Stimulated activated CD4-positive, alpha-beta T cell treated with anti-CD3 and anti-CD28 coated beads, Interleukin-4, amount 100 ng/mL, for 4 hours (primary cell): Measurements from ENCODE around the gene TNRC6A.
"Not testable (repeated sequence)": the region's sequence is repeated elsewhere in the genome, so short reads cannot be mapped to it uniquely, and the experiment has no call there.

Experiments
- DNase-seq, 2 experiments: peaks; one replicate each; pipeline ENCODE4 v3.0.0-alpha.2; 2020

The TNRC6A gene

GRCh38 chr16:24729243-24729950 is at the start of gene TNRC6A:
Gene TNRC6A, plus strand, starts transcription at chr16:24729651. Its CDS starts 191 bp downstream, at chr16:24729842.
- DNase-seq = peak; percentile 68 to 76

- DNase-seq = no peak
Measured at GRCh38 chr16:24681793-24682192, 47.7 kb upstream of the TNRC6A start.

DNA sequence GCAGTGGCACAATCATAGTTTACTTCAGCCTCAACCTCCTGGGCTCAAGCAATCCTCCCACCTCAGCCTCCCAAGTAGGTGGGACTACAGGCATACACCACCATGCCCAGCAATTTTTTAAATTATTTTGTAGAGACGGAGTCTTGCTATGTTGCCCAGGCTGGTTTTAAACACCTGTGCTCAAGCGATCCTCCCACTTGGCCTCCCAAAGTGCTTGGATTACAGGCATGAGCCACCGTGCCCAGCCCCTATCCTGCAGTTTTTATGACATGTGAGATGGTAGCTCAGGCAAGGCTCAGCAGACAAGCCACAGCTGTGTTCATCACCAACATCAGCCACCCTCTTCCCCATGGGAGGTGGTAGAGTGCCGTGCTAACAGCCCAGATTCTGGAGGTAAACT is 46.2 kb upstream of the TNRC6A start:
- no peak for DNase-seq

GRCh38 chr16:24683847-24684493 is 45.5 kb upstream of the TNRC6A start:
- DNase-seq = no peak

DNA sequence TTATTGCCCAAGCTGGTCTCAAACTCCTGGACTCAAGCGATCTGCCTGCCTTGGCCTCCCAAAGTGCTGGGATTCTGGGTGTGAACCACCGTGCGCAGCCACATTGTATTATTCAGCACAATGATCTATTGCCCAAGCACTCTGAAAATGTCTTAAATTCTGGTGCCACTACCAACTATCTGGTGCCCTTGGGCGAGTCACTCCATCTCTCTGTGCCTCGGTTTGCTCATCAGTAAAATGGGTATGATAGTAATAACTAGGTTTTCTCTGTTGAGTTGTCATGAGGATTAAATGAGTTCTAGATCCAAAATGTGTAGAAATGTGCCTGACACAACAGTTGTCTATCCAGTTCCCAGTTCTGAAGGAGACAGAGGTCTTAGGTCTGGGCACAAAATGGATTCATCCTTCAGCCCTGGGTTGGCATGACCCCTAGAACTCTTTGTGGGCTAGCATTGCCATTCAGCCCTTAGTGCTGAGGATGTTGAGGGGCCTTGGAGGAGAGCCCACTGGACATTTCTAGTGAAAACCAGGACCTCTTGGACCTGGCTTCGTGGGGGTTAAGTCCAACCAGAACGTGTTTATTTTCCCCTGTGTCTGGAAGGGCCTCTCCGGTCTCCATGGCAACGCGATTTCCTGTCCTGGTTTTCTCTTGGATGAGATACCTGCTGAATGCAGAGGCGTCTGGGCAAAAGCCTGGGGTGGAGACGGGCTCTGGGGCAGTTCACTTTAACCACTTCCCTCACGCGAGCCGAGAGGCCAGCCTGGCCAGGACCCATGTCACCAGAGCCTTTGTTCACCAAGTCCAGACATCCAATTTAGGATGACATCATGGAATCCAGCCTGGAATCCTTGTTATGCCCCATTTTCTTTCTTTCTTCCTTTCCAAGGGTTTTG is 43.7 kb upstream of the TNRC6A start:
- no peak for DNase-seq

DNA sequence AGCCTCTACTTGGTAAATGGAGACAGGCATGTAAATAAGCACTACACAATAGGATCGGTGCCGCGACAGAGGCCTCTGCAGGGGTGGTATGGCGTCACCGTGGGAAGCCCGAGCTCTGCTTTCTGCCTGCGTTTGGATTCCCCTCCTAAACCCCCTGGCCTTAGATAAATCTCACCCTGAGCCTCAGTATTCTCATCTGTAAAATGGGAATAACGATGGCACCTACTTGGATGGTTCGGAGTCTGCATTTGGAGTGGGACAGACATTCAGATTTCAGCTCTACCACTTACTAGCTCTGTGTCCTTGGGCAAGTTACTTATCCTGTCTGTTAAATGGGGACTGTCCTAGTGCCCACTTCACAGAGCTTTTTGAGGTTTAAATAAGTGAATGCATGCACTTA is 42.8 kb upstream of the TNRC6A start:
- DNase-seq = no peak

DNA sequence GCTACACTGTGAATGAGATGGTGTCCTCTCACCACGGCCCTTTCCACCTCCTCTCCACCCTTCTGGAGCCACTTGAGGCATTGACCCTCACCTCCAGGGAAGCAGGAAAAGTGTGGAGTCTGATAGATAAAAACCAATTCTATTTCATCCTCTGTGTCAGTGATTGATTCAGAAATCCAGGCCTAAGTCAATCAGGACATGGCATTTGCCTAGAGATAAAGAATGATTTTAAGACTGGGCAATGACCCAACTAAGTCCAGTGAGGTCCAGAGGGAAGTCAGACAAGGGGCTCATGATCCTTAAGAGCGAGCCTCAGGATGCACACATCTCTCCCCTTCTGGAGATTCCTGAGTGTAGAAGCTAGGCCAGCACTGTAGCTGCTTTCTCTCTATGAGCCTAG is 41.1 kb upstream of the TNRC6A start:
- no peak for DNase-seq

DNA sequence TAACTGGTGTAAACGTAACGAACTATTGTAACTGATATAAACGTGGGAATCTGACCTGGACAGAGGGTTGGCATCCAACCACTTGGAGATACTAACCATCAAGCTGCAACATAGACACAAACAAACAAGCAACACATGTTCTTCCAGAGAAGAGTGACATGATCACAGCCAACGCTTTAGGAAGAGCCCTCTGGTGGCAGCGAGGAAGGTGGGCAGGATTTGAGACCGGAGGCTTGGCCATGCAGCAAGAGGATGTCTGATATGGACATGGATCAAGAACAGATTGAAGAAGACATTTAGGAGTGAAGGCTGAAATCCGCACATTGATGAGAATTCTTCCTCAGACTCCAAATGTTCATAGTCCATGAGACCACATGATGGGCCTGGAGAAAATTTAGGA is 40.3 kb upstream of the TNRC6A start:
- DNase-seq = no peak

DNA sequence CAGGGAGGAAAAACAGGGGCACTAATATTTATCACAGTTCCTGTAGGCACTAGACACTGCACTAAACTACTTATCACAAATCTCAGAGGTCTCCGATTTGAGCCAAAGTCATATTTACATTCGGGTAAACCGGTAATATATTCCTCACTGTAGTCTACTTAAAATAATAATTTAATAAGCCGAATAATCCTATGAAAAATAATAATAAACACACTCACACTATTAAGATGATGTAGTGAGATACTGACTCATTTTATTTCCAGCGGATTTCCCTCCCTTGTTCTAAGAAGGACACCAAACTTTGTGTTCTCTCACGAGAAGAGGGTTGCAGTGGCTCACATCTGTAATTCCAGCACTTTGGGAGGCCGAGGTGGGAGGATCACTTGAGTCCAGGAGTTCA is 36.6 kb upstream of the TNRC6A start:
- no peak for DNase-seq

GRCh38 chr16:24694931-24695330 is 34.5 kb upstream of the TNRC6A start:
- no peak for DNase-seq

DNA sequence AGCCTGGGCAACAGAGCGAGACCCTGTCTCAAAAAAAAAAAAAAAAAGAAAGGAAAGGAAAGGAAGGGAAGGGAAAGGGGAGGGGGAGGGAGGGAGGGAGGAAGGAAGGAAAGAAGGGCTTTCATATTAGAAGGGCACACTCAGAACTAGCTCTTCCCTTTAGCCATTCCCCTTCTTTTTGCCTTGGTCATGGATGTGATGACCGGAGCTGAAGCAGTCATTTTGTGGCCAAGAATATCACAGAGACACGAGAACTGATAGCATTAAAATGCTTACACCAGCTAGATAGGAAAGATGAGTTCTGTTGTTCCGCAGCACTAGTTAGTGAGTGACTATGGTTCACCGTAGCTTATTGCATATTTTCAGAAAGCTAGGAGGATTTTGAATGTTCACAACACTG is 32.8 kb upstream of the TNRC6A start:
- no peak for DNase-seq

DNA sequence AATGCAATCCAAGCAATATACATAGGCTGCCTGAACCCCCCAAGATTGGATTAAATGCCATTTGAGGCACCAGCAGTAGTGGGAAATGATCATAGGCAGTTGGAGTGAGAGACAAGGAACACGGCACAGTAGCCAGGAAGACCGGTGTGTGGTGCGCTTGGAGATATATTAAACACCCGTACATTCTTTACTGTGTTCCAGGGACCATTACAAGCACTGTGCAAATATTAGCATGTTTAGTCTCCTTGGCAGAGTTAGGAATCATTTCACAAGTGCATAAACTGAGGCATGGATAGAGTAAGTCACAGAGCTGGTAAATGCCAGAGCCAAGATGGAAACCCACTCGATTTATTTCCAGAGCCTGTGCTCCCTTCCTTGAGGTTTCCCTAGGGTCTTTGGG is 31.1 kb upstream of the TNRC6A start:
- no peak for DNase-seq

GRCh38 chr16:24699151-24699723 is 30.2 kb upstream of the TNRC6A start:
- DNase-seq = no peak

DNA sequence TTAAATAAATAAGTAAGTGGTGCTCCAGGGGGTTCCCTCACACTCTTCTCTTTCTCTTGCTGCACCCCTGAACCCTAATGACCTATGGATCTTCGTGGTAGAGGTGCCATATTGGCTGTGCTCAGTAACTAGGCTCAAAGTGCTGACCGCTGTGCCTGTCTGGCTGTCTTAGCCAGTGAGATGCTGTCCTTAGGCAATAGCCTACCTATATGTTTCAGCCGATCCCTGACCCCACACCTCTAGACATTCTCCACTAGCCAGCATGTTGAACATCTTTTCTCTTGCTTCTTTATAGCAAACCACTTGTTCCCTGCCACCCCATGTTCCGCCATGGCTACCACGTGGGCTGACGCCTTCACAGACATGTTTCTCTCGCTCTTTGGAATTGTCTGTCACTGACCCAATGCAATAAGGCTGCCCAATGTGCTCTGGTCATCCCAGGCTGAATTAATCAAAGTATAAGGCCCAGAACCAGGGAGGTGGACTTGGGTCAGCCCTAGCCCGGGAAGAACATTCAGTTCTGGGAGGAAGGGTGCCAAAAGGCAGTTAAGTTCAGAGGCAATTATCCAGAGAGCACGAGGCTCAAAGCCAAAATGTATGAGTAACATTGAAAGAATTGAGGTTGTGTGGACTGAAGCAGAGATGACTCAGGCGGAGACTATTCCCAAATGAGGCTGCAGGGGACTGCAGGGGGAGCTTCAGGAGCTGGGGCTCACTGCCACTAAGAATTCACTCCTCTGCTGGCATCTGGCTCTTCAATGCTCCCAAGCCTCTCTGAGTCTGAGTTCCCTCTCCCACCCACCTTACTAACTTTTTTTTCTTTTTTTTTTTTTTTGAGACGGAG is 28.7 kb upstream of the TNRC6A start:
- no peak for DNase-seq

DNA sequence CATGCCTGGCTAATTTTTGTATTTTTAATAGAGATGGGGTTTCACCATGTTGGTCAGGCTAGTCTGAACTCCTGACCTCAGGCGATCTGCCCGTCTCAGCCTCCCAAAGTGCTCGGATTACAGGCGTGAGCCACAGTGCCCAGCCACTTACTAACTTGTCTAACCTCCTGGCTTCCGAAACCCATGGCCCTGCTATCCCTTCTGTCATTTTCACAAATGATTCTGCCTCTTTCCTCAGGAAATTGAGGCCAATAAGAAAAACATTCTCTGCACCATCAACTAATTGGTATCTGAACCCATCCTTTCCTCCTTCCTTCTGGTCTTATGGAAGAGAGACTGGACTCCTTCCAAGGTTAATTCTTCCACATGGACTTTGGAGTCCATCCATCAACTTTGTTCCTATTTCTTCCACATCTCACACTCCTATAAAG is 27.9 kb upstream of the TNRC6A start:
- DNase-seq = no peak

- DNase-seq = not testable (repeated sequence)
Measured at GRCh38 chr16:24707760-24708159, 21.7 kb upstream of the TNRC6A start.

- no peak for DNase-seq
Measured at GRCh38 chr16:24713379-24713778, 16.1 kb upstream of the TNRC6A start.

DNA sequence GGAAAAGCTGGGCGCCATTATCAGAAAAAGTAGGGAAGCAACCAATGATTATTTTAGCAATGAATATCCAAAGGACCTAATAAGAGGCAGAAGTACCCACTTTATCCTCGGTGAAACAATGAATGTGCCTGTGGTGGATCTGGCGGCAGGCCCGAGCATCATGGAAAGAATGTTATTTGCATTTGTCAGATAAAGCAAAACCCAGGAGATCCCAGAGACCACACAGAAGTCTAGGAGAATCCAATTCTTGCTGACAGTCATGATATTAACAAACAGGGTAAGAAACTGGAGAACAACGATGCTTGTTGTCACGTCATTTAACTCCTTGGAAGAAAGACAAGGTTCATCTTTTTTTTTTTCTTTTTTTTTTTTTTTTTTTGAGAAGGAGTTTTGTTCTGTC is 12.0 kb upstream of the TNRC6A start:
- DNase-seq = no peak

DNA sequence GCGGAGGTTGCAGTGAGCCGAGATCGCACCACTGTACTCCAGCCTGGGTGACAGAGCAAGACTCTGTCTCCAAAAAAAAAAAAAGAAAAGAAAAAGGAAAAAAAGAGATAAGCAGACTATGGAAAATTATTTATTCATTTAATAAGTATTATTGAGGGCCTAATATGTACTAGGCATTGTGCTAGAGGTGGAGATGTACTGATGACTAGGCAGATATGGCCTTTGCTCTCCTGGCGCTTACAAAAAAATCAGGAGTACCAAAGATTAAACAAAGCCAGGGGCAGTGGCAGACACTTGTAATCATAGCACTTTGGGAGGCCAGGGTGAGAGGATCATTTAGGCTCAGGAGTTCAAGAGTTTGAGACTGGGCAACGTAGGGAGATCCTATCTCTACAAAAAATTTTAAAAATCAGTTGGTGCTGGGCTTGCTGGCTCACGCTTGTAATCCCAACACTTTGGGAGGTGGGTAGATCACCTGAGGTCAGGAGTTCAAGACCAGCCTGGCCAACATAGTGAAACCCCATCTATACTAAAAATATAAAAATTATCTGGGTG is 10.4 kb upstream of the TNRC6A start:
- DNase-seq = no peak

- peak; percentile 34 to 53 for DNase-seq
Measured at GRCh38 chr16:24721830-24722238, 7.6 kb upstream of the TNRC6A start.

DNA sequence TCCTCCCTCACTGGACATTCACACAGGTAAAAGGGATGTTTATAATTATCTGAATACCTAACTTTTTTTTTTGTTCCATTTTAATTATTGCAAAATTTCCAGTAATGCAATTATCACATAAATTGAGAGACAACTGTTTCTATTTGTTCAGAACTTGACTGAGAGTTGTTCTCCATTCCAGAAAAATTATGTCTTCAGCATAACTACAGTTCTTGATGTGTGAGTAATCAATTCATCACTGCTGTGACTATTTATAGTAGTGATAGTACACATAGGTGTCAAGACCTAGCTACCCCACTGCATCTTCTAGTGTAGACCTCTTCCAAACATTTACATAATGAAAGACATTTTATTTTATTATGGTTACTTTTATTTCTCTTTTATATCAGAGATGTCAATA is 5.8 kb upstream of the TNRC6A start:
- no peak for DNase-seq

- DNase-seq = no peak
Measured at GRCh38 chr16:24728011-24728410, 1.4 kb upstream of the TNRC6A start.
